Prostate gland (tissue), 2 donors: ENCODE measurements around the gene ADAT3. TPM values are rescaled to one million over a fixed set of nuclear protein-coding genes. Genes with fewer than 3 reads are reported as not detected.
A peak's percentile ranks its signal among the peaks of the same experiment; 100 is the strongest.

Experiments used
- DNase-seq: peaks from one replicate; pipeline ENCODE4 v3.0.0-alpha.2; 2019; ENCODE audit warnings: low spot score
- H3K27ac ChIP-seq, 2 donors: fragments of 200-600 bp; sonication (generic); 2 replicates each; pipeline ENCODE4 v1.5.1; 2017 to 2019
- H3K27me3 ChIP-seq: fragments of 200-600 bp; sonication (generic); replicated peaks from 2 replicates; pipeline ENCODE4 v1.5.1; 2019; ENCODE audit not compliant: insufficient read depth
- H3K36me3 ChIP-seq, 2 donors: fragments of 200-600 bp; sonication (generic); 1 replicate in 1 of 2; 2 replicates in 1 of 2; pipeline versions ENCODE4 v1.5.1 to v1.8.1; 2017 to 2019
- H3K4me1 ChIP-seq: fragments of 200-600 bp; sonication (generic); replicated peaks from 2 replicates; pipeline ENCODE4 v1.5.1; 2019
- H3K4me3 ChIP-seq, 2 donors: fragments of 200-600 bp; sonication (generic); 2 replicates each; pipeline ENCODE4 v1.5.1; 2017 to 2019
- H3K9me3 ChIP-seq: fragments of 200-600 bp; sonication (generic); 2 replicates; pipeline ENCODE4 v1.5.1; 2017
- CTCF ChIP-seq, 4 experiments: fragments of 200-600 bp in 2 of 4; fragments of 450-650 bp in 2 of 4; sonication (generic) in 2 of 4; IDR thresholded peaks; 1 replicate in 3 of 4; 2 replicates in 1 of 4; pipeline ENCODE4 v1.5.1; 2016 to 2019; ENCODE audit warnings: antibody characterized with exemption in 4 of 4, mild to moderate bottlenecking in 2 of 4, moderate library complexity in 2 of 4
- POLR2A ChIP-seq: fragments of 450-650 bp; IDR thresholded peaks from one replicate; pipeline ENCODE4 v1.6.1; 2016; ENCODE audit warnings: antibody characterized with exemption, mild to moderate bottlenecking
- POLR2AphosphoS5 ChIP-seq: sonication (generic); formaldehyde crosslinking; IDR thresholded peaks from one replicate; pipeline ENCODE4 v1.6.1; 2017; ENCODE audit warnings: antibody characterized with exemption
- WGBS: methylation state at CpG from one replicate; pipeline ENCODE4 v1.1.5; 2018; 5-methylcytosine and 5-hydroxymethylcytosine counted together
- intact Hi-C: fragments of 100-400 bp; cut with DNase I; formaldehyde crosslinking; loops from one replicate; pipeline ENCODE4 v1.14.2; 2022
- total RNA-seq, 2 donors: library from RNA; depleted of rRNA; stranded (reverse); fragments of >200 nt; gene quantifications; one replicate each; pipeline ENCODE4 v1.1.0, GENCODE V29; 2016

The ADAT3 gene
- total RNA-seq, 2 donors from 2014 or later: 17.3 to 25.1 TPM

DNA sequence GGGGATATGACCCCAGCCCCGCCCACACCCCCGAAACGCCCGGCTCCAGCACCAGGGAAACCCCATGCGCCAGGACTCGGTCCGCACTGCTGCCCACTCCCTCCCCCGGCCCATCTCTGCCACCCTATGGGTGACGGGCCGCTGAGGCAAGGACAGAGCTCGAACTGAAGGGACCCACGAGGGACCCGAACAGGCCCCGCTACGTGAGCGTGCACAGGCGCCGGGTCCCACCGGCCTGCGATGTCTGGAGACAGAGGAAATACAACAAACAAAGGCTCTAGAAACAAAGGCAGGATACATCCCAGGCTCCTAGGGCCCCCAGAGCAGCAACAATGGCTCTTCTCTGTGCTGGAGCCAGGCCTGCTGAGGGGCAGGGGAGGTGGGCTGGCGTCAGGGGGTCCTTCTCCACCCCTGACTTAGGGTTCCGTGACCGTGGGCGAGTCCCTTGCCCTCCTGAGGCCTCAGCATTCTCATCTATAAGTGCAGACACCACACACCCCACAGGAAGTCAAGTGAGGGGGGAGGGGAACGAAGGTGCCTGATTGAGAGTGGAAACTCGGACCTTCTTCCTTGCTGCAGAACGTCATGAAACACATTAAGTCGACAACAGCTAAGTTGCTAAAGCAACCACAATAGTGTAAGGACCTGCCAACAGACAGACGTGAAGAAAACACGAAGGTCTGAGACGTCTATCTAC is 23.0 kb upstream of the ADAT3 start:
- peaks cover 17% of the 10 kb centered on the region for H3K4me1 ChIP-seq
- intact Hi-C loops: no loop called here
- no peak overlapping the region for H3K27ac ChIP-seq
- no peak for DNase-seq
- no peaks in the 10 kb centered on the region for H3K27me3 ChIP-seq
- TF ChIP-seq POLR2AphosphoS5: no peak
- TF ChIP-seq POLR2A: no peak
- no peak for TF ChIP-seq CTCF (IDR thresholded peaks at IDR 0.05)
- H3K4me3 ChIP-seq: peak overlapping the region in 1 of 2 donors; percentile 4
- no peaks in the 10 kb centered on the region for H3K9me3 ChIP-seq
- H3K36me3 ChIP-seq: no peaks in the 10 kb centered on the region
- WGBS: 75% methylated on average over 31 of the region's 31 CpGs

- Histone ChIP-seq H3K4me3 (peak overlapping the region in 1 of 2 donors; percentile 53), H3K36me3 (no peaks in the 10 kb centered on the region), H3K4me1 (peaks cover 17% of the 10 kb centered on the region), H3K9me3 (no peaks in the 10 kb centered on the region), H3K27ac (peak overlapping the region in 1 of 2 donors; percentile 67), H3K27me3 (no peaks in the 10 kb centered on the region)
- no peak for DNase-seq
- intact Hi-C loops: no loop called here
- TF ChIP-seq POLR2AphosphoS5: no peak
- TF ChIP-seq POLR2A: no peak
- no peak for TF ChIP-seq CTCF (IDR thresholded peaks at IDR 0.05)
- 65% methylated on average over 25 of the region's 25 CpGs for WGBS
These were observed 22.2 kb upstream of the ADAT3 start for GRCh38 chr19:1882786-1883692.

GRCh38 chr19:1883784-1884183 is 21.4 kb upstream of the ADAT3 start:
- no peak for TF ChIP-seq CTCF (IDR thresholded peaks at IDR 0.05)
- TF ChIP-seq POLR2AphosphoS5: no peak
- TF ChIP-seq POLR2A: no peak
- intact Hi-C loops: no loop called here
- DNase-seq: no peak
- Histone ChIP-seq H3K27me3 (no peaks in the 10 kb centered on the region), H3K27ac (peak overlapping the region; percentile 67 to 80), H3K4me3 (peak overlapping the region; percentile 53 to 86), H3K9me3 (no peaks in the 10 kb centered on the region), H3K36me3 (no peaks in the 10 kb centered on the region), H3K4me1 (peaks cover 17% of the 10 kb centered on the region)
- WGBS: 17% methylated on average over 8 of the region's 8 CpGs

- Histone ChIP-seq H3K27ac (peak overlapping the region; percentile 67 to 80), H3K36me3 (no peaks in the 10 kb centered on the region), H3K27me3 (no peaks in the 10 kb centered on the region), H3K4me1 (peaks cover 17% of the 10 kb centered on the region), H3K9me3 (no peaks in the 10 kb centered on the region), H3K4me3 (peak overlapping the region; percentile 53 to 86)
- TF ChIP-seq POLR2A: no peak
- TF ChIP-seq POLR2AphosphoS5: no peak
- no peak for TF ChIP-seq CTCF (IDR thresholded peaks at IDR 0.05)
- 3% methylated on average over 11 of the region's 11 CpGs for WGBS
- DNase-seq: no peak
- intact Hi-C loops: no loop called here
These were observed 20.9 kb upstream of the ADAT3 start for GRCh38 chr19:1884291-1884718.
